HL-60 (cell line): ENCODE data around the gene LMOD1.
"Not testable (repeated sequence)": the region's sequence is repeated elsewhere in the genome, so short reads cannot be mapped to it uniquely, and the experiment has no call there.

Experiments used
- DNase-seq, 2 experiments: peaks; one replicate each; pipeline ENCODE4 v3.0.0-alpha.2; 2010 to 2020; ENCODE audit warnings: low read depth in 1 of 2, low spot score in 1 of 2
- H3K27ac ChIP-seq: fragments of 250-450 bp; sonication (Bioruptor Pico); replicated peaks from 2 replicates; pipeline ENCODE4 v1.5.1; 2020; ENCODE audit warnings: mild to moderate bottlenecking, moderate library complexity
- H3K27me3 ChIP-seq: fragments of 250-450 bp; sonication (Bioruptor Pico); 2 replicates; pipeline ENCODE4 v1.5.1; 2021; ENCODE audit warnings: mild to moderate bottlenecking, moderate library complexity; ENCODE audit not compliant: insufficient read depth, poor library complexity, severe bottlenecking
- H3K4me3 ChIP-seq: replicated peaks from 2 replicates; pipeline ENCODE4 v1.5.1; 2011; ENCODE audit warnings: mild to moderate bottlenecking, control low read depth, low read length; ENCODE audit not compliant: insufficient read depth
- CTCF ChIP-seq: IDR thresholded peaks from one replicate; pipeline ENCODE4 v1.5.1; 2011; ENCODE audit warnings: low read length, control low read depth, inconsistent platforms; ENCODE audit not compliant: insufficient read depth
- GABPA ChIP-seq: IDR thresholded peaks from 2 replicates; pipeline ENCODE4 v1.6.1; 2012; ENCODE audit warnings: low read depth
- POLR2AphosphoS5 ChIP-seq: IDR thresholded peaks from 2 replicates; pipeline ENCODE4 v1.6.1; 2012; ENCODE audit warnings: low read depth
- SPI1 ChIP-seq: IDR thresholded peaks from 2 replicates; pipeline ENCODE4 v1.6.1; 2012; ENCODE audit warnings: low read depth, mild to moderate bottlenecking, borderline replicate concordance
- TF ChIP-seq, protein P1 (sequence below): IDR thresholded peaks from 2 replicates; pipeline ENCODE4 v1.6.1; 2012; ENCODE audit warnings: low read depth; ENCODE audit not compliant: insufficient replicate concordance

The LMOD1 gene

GRCh38 chr1:201964261-201964660, 17.9 kb upstream of the LMOD1 start:
- H3K4me3 ChIP-seq, result no peak overlapping the region
- DNase-seq, result no peak
- no peaks in the 10 kb centered on the region for H3K27me3 ChIP-seq
- H3K27ac ChIP-seq, result no peak overlapping the region
- TF ChIP-seq GABPA (no peak), POLR2AphosphoS5 (no peak), CTCF (no peak), SPI1 (no peak)
- TF ChIP-seq, protein P1, sequence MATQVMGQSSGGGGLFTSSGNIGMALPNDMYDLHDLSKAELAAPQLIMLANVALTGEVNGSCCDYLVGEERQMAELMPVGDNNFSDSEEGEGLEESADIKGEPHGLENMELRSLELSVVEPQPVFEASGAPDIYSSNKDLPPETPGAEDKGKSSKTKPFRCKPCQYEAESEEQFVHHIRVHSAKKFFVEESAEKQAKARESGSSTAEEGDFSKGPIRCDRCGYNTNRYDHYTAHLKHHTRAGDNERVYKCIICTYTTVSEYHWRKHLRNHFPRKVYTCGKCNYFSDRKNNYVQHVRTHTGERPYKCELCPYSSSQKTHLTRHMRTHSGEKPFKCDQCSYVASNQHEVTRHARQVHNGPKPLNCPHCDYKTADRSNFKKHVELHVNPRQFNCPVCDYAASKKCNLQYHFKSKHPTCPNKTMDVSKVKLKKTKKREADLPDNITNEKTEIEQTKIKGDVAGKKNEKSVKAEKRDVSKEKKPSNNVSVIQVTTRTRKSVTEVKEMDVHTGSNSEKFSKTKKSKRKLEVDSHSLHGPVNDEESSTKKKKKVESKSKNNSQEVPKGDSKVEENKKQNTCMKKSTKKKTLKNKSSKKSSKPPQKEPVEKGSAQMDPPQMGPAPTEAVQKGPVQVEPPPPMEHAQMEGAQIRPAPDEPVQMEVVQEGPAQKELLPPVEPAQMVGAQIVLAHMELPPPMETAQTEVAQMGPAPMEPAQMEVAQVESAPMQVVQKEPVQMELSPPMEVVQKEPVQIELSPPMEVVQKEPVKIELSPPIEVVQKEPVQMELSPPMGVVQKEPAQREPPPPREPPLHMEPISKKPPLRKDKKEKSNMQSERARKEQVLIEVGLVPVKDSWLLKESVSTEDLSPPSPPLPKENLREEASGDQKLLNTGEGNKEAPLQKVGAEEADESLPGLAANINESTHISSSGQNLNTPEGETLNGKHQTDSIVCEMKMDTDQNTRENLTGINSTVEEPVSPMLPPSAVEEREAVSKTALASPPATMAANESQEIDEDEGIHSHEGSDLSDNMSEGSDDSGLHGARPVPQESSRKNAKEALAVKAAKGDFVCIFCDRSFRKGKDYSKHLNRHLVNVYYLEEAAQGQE, result no peak

GRCh38 chr1:201962382-201962781, 16.0 kb upstream of the LMOD1 start:
- H3K4me3 ChIP-seq, DNase-seq, H3K27ac ChIP-seq, H3K27me3 ChIP-seq: not testable (repeated sequence)

DNA sequence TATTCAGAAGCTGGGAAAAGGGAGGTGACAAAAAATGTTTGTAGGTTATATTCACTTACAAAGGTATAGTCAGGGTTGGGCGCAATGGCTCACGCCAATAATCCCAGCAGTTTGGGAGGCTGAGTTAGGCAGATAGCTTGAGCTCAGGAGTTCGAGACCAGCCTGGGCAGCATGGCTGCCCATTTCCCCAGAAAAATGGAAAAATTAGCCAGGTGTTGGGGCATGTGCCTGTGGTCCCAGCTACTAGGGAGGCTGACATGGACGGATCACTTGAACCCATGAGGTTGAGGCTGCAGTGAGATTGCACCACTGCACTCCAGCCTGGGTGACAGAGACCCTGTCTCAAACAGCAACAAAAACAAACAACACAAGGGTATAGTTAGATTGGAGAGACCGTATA, 12.0 kb upstream of the LMOD1 start:
- Histone ChIP-seq H3K4me3 (no peak overlapping the region), H3K27ac (no peak overlapping the region), H3K27me3 (no peaks in the 10 kb centered on the region)
- DNase-seq, result no peak
- TF ChIP-seq, protein P1, result no peak
- no peak for TF ChIP-seq GABPA

GRCh38 chr1:201955729-201956143, 9.4 kb upstream of the LMOD1 start:
- Histone ChIP-seq H3K27ac (peak overlapping the region; percentile 88), H3K4me3 (peak overlapping the region; percentile 91), H3K27me3 (no peaks in the 10 kb centered on the region)
- TF ChIP-seq, protein P1, result no peak
- TF ChIP-seq SPI1, result peak; percentile 7; the same call in 1 of the 2 replicates
- TF ChIP-seq POLR2AphosphoS5, result peak; percentile 11; the same call in 1 of the 2 replicates
- TF ChIP-seq CTCF, result no peak
- no peak for TF ChIP-seq GABPA
- DNase-seq, result no peak
